GM12873 (cell line): ENCODE measurements around the gene EYA2.

ENCODE experiments used
- TF ChIP-seq, protein P1 (sequence below): IDR thresholded peaks from 2 replicates; pipeline ENCODE4 v1.5.1; 2012; ENCODE audit warnings: low read depth, mild to moderate bottlenecking, moderate library complexity, low read length, control low read depth; ENCODE audit not compliant: insufficient read depth; ENCODE audit errors: missing control alignments

Gene EYA2

GRCh38 chr20:47097691-47098622, 203.3 kb downstream of the EYA2 start:
- TF ChIP-seq, protein P1, sequence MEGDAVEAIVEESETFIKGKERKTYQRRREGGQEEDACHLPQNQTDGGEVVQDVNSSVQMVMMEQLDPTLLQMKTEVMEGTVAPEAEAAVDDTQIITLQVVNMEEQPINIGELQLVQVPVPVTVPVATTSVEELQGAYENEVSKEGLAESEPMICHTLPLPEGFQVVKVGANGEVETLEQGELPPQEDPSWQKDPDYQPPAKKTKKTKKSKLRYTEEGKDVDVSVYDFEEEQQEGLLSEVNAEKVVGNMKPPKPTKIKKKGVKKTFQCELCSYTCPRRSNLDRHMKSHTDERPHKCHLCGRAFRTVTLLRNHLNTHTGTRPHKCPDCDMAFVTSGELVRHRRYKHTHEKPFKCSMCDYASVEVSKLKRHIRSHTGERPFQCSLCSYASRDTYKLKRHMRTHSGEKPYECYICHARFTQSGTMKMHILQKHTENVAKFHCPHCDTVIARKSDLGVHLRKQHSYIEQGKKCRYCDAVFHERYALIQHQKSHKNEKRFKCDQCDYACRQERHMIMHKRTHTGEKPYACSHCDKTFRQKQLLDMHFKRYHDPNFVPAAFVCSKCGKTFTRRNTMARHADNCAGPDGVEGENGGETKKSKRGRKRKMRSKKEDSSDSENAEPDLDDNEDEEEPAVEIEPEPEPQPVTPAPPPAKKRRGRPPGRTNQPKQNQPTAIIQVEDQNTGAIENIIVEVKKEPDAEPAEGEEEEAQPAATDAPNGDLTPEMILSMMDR, result no peak

DNA sequence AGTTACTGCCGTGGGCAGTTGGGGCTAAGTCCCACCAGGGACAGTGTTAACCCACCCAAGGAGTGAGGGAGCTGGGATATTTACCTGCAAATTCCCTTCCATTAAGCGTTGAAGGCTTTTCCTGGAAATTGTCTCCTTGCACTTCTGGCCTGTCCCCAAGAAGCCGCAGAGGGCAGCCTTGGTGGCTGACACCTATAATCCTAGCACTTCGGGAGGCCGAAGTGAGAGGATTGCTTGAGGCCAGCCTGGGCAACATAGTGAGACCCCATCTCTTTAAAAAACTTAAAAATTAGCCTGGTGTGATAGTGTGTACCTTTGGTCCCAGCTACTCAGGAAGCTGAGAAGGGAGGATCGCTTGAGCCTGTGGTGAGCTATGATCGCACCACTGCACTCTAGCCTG, 204.4 kb downstream of the EYA2 start:
- TF ChIP-seq, protein P1, result no peak

GRCh38 chr20:47099825-47100441, 205.3 kb downstream of the EYA2 start:
- TF ChIP-seq, protein P1, result no peak

GRCh38 chr20:47102629-47103028, 208.0 kb downstream of the EYA2 start:
- TF ChIP-seq, protein P1, result no peak

- TF ChIP-seq, protein P1, result no peak
These were observed 212.1 kb downstream of the EYA2 start for GRCh38 chr20:47106786-47107185.

GRCh38 chr20:47108994-47109393, 214.4 kb downstream of the EYA2 start:
- TF ChIP-seq, protein P1, result no peak

- TF ChIP-seq, protein P1, result no peak
These were observed 216.2 kb downstream of the EYA2 start for GRCh38 chr20:47110819-47111218.
